M059J (cell line): ENCODE data around the gene SPHK2. TPM values are rescaled to one million over a fixed set of nuclear protein-coding genes. Genes with fewer than 3 reads are reported as not detected.
"Not testable (repeated sequence)": the region's sequence is repeated elsewhere in the genome, so short reads cannot be mapped to it uniquely, and the experiment has no call there.

ENCODE experiments used
- DNase-seq: peaks from one replicate; pipeline ENCODE4 v3.0.0-alpha.2; 2012; ENCODE audit warnings: low read depth
- total RNA-seq: library from RNA; depleted of rRNA; stranded (reverse); fragments of >200 nt; shearing (Covaris generic); gene quantifications from 2 replicates; pipeline ENCODE4 v1.2.3, GENCODE V29; 2014

Gene SPHK2
- total RNA-seq, 1 experiment from 2014 or later = 5.4 TPM

- DNase-seq = peak; percentile 99
These were observed 18.2 kb downstream of the SPHK2 start for GRCh38 chr19:48637449-48637947.

GRCh38 chr19:48637948-48638830, 18.9 kb downstream of the SPHK2 start:
- peak; percentile 89 for DNase-seq

GRCh38 chr19:48638831-48639381, 19.6 kb downstream of the SPHK2 start:
- no peak for DNase-seq

GRCh38 chr19:48639483-48640375, 20.4 kb downstream of the SPHK2 start:
- no peak for DNase-seq

GRCh38 chr19:48641850-48642249, 22.5 kb downstream of the SPHK2 start:
- DNase-seq = no peak

- DNase-seq = no peak
These were observed 23.6 kb downstream of the SPHK2 start for GRCh38 chr19:48642862-48643261.

- DNase-seq = no peak
These were observed 25.0 kb downstream of the SPHK2 start for GRCh38 chr19:48644355-48644754.

GRCh38 chr19:48644839-48645619, 25.7 kb downstream of the SPHK2 start:
- DNase-seq = peak; percentile 73

- DNase-seq = no peak
These were observed 26.3 kb downstream of the SPHK2 start for GRCh38 chr19:48645620-48646000.

GRCh38 chr19:48646001-48646721, 26.9 kb downstream of the SPHK2 start, which contains the start of gene CA11:
Gene CA11, minus strand, starts transcription at chr19:48646187. Its CDS starts 555 bp downstream, at chr19:48645632.
- DNase-seq = peak; percentile 81

- no peak for DNase-seq
These were observed 27.5 kb downstream of the SPHK2 start for GRCh38 chr19:48646722-48647216.

- no peak for DNase-seq
These were observed 28.8 kb downstream of the SPHK2 start for GRCh38 chr19:48648134-48648533.

GRCh38 chr19:48650974-48651682, 31.8 kb downstream of the SPHK2 start:
- DNase-seq = no peak

GRCh38 chr19:48651683-48652048, 32.4 kb downstream of the SPHK2 start:
- DNase-seq = no peak

GRCh38 chr19:48654299-48655059, 35.2 kb downstream of the SPHK2 start:
- no peak for DNase-seq

- peak; percentile 89 for DNase-seq
These were observed 37.7 kb downstream of the SPHK2 start for GRCh38 chr19:48656840-48657474.

GRCh38 chr19:48657828-48658227, 38.5 kb downstream of the SPHK2 start:
- not testable (repeated sequence) for DNase-seq

GRCh38 chr19:48658483-48658882, 39.2 kb downstream of the SPHK2 start:
- no peak for DNase-seq
